ENCODE data around the gene SLC25A38.

Gene SLC25A38

DNA sequence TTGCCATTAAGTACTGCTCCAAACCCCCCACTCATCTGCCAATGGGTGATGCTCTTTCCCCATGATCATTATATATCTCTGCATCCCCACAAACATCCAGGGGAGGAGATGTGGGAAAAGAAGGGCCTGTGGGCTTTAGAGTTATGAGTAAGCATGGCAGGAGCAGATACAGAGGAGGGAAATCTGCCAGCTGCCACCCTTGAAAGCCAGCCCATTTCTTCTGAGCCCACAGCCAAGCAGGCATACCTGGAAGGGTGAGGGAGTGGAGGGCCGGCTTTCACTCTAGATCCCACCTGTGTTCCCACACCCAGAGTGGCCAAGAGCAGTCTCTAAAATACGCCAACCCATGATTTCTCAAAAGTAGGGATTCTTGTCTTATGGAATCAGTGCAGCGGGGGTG is 1.7 kb upstream of the SLC25A38 start:
- H3K9ac ChIP-seq (ENCODE audit: low read depth, low read length, poor library complexity), result no peak overlapping the region
- H4K91ac ChIP-seq (ENCODE audit: low read depth, low read length, poor library complexity), result no peak overlapping the region
- H2BK5ac ChIP-seq (ENCODE audit: low read length), result no peak overlapping the region
- no peak overlapping the region for H3K27ac ChIP-seq (replicated peaks; ENCODE audit: low read length)
- no peak overlapping the region for H3K4ac ChIP-seq (ENCODE audit: low read length)
- no peak overlapping the region for H2BK12ac ChIP-seq (ENCODE audit: low read length)
- H2BK120ac ChIP-seq (ENCODE audit: low read depth, low read length), result no peak overlapping the region
- no peak overlapping the region for H3K14ac ChIP-seq (ENCODE audit: low read length)
- WGBS, 2 donors (ENCODE audit: extremely low coverage in 2 of 2, insufficient read length in 2 of 2, insufficient replicate concordance in 1 of 2), result no CpG with 5 or more reads among the region's 3 CpGs
- no peak overlapping the region for H4K8ac ChIP-seq (ENCODE audit: low read depth, low read length)
- no peak overlapping the region for H2AK5ac ChIP-seq (ENCODE audit: low read depth, low read length)
- H3K18ac ChIP-seq (ENCODE audit: low read length), result no peak overlapping the region
- H3K27me3 ChIP-seq (ENCODE audit: control insufficient read depth in 3 of 3, insufficient read depth in 3 of 3, low read depth in 1 of 3, low read length in 3 of 3), result no peaks in the 10 kb centered on the region
- H3K4me2 ChIP-seq (ENCODE audit: insufficient read depth, low read length, poor library complexity, severe bottlenecking), result no peak overlapping the region
- no peak overlapping the region for H3K4me3 ChIP-seq (ENCODE audit: low read length in 2 of 2)
- no peak overlapping the region for H2BK15ac ChIP-seq (ENCODE audit: low read length)
- H3K4me1 ChIP-seq (ENCODE audit: control insufficient read depth in 2 of 2, insufficient read depth in 1 of 2, low read depth in 1 of 2, low read length in 2 of 2), result peaks cover 0 to 6% of the 10 kb centered on the region in 2 donors
- peaks cover 7% of the 10 kb centered on the region for H3K79me1 ChIP-seq (ENCODE audit: low read depth, low read length)
- no peak overlapping the region for H3K23ac ChIP-seq (ENCODE audit: low read depth, low read length, poor library complexity)
- no peak overlapping the region for H2AFZ ChIP-seq (ENCODE audit: low read length)
- H3K9me3 ChIP-seq (replicated peaks in 1 of 2; ENCODE audit: control insufficient read depth in 2 of 2, insufficient read depth in 1 of 2, low read depth in 1 of 2, low read length in 2 of 2), result no peaks in the 10 kb centered on the region
- peaks cover 0 to 7% of the 10 kb centered on the region in 2 donors for H3K36me3 ChIP-seq (replicated peaks in 1 of 2; ENCODE audit: control insufficient read depth in 2 of 2, insufficient read depth in 2 of 2, low read length in 2 of 2)
- no peak for DNase-seq (ENCODE audit: low spot score)

DNA sequence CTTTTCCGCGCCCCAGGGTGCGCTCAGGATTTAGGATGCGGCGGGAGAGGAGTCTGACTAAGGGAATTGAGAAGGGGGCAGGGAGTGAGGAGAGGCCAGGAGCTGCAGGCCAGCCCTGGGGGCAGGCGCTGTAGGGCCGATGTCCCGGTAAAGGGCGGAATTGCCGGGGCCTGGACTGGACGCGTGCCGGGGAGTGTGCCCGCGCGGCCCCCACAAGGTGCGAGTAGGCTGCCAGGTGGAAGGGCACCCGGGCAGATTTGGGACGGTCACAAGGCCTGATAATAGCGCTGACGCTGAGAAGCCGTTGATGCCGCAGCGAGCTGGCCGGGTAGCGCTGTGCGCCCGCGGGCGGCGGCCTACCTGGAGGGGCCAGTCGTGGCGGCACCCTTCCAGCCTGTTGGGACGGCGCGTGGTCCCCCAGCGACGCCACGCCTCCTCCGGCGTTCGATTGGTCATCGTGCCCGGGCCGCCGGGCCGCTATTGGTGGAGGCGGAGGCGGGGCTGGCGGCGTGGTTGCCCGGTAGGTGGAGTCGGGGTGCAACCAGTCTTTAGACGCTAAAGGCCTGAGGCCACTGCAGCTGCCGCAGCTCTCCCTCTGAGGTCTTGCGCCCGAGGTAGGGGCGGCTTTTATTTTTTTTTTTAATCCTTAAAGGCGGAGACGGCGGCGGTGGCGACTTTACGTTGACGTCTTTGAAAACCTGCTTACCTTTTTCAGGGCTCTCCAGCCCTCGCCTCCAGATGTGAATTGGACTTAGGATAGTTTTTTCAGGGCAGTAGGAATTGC is 903 bp downstream of the SLC25A38 start:
- peak overlapping the region; percentile 96 for H3K18ac ChIP-seq (ENCODE audit: low read length)
- DNase-seq (ENCODE audit: low spot score), result peak; percentile 93
- H3K36me3 ChIP-seq (replicated peaks in 1 of 2; ENCODE audit: control insufficient read depth in 2 of 2, insufficient read depth in 2 of 2, low read length in 2 of 2), result peaks cover 0 to 10% of the 10 kb centered on the region in 2 donors
- peak overlapping the region; percentile 98 for H3K14ac ChIP-seq (ENCODE audit: low read length)
- peaks cover 0 to 3% of the 10 kb centered on the region in 2 donors for H3K4me1 ChIP-seq (ENCODE audit: control insufficient read depth in 2 of 2, insufficient read depth in 1 of 2, low read depth in 1 of 2, low read length in 2 of 2)
- H3K23ac ChIP-seq (ENCODE audit: low read depth, low read length, poor library complexity), result peak overlapping the region; percentile 81
- H2BK12ac ChIP-seq (ENCODE audit: low read length), result no peak overlapping the region
- no peaks in the 10 kb centered on the region for H3K27me3 ChIP-seq (ENCODE audit: control insufficient read depth in 3 of 3, insufficient read depth in 3 of 3, low read depth in 1 of 3, low read length in 3 of 3)
- no peak overlapping the region for H4K8ac ChIP-seq (ENCODE audit: low read depth, low read length)
- no peak overlapping the region for H3K4ac ChIP-seq (ENCODE audit: low read length)
- H3K27ac ChIP-seq (replicated peaks; ENCODE audit: low read length), result peak overlapping the region; percentile 75
- H3K4me2 ChIP-seq (ENCODE audit: insufficient read depth, low read length, poor library complexity, severe bottlenecking), result peak overlapping the region; percentile 86
- peak overlapping the region; percentile 15 for H2AK5ac ChIP-seq (ENCODE audit: low read depth, low read length)
- H2BK120ac ChIP-seq (ENCODE audit: low read depth, low read length), result no peak overlapping the region
- H2AFZ ChIP-seq (ENCODE audit: low read length), result peak overlapping the region; percentile 94
- peaks cover 14% of the 10 kb centered on the region for H3K79me1 ChIP-seq (ENCODE audit: low read depth, low read length)
- H3K9ac ChIP-seq (ENCODE audit: low read depth, low read length, poor library complexity), result peak overlapping the region; percentile 96
- no peaks in the 10 kb centered on the region for H3K9me3 ChIP-seq (replicated peaks in 1 of 2; ENCODE audit: control insufficient read depth in 2 of 2, insufficient read depth in 1 of 2, low read depth in 1 of 2, low read length in 2 of 2)
- H4K91ac ChIP-seq (ENCODE audit: low read depth, low read length, poor library complexity), result no peak overlapping the region
- WGBS, 2 donors (ENCODE audit: extremely low coverage in 2 of 2, insufficient read length in 2 of 2, insufficient replicate concordance in 1 of 2), result no CpG with 5 or more reads among the region's 66 CpGs
- H2BK15ac ChIP-seq (ENCODE audit: low read length), result no peak overlapping the region
- H2BK5ac ChIP-seq (ENCODE audit: low read length), result peak overlapping the region; percentile 78
- H3K4me3 ChIP-seq (ENCODE audit: low read length in 2 of 2), result peak overlapping the region; percentile 77 to 92

DNA sequence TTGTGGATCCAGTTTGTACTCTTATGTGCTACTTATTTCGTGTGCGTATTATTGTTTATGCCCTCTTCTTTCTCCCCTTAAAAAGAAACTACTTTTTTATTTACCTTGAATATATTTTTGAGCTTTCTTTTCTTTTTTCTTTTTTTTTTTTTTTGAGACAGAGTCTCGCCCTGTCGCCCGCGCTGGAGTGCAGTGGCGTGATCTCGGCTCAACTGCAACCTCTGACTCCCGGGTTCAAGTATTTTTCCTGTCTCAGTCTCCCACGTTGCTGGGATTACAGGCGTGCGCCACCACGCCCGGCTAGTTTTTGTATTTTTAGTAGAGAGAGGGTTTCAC is 1.5 kb downstream of the SLC25A38 start:
- H2BK15ac ChIP-seq (ENCODE audit: low read length), result no peak overlapping the region
- no peak overlapping the region for H3K18ac ChIP-seq (ENCODE audit: low read length)
- H3K4me2 ChIP-seq (ENCODE audit: insufficient read depth, low read length, poor library complexity, severe bottlenecking), result peak overlapping the region; percentile 71
- H3K4me1 ChIP-seq (ENCODE audit: control insufficient read depth in 2 of 2, insufficient read depth in 1 of 2, low read depth in 1 of 2, low read length in 2 of 2), result peaks cover 0 to 3% of the 10 kb centered on the region in 2 donors
- no peak overlapping the region for H3K9ac ChIP-seq (ENCODE audit: low read depth, low read length, poor library complexity)
- no peak overlapping the region for H2AK5ac ChIP-seq (ENCODE audit: low read depth, low read length)
- peak overlapping the region; percentile 67 to 77 for H3K4me3 ChIP-seq (ENCODE audit: low read length in 2 of 2)
- no peak overlapping the region for H2BK12ac ChIP-seq (ENCODE audit: low read length)
- no peak overlapping the region for H3K4ac ChIP-seq (ENCODE audit: low read length)
- no peak overlapping the region for H3K14ac ChIP-seq (ENCODE audit: low read length)
- H2BK5ac ChIP-seq (ENCODE audit: low read length), result no peak overlapping the region
- H4K8ac ChIP-seq (ENCODE audit: low read depth, low read length), result no peak overlapping the region
- no peak overlapping the region for H4K91ac ChIP-seq (ENCODE audit: low read depth, low read length, poor library complexity)
- no peak overlapping the region for H2BK120ac ChIP-seq (ENCODE audit: low read depth, low read length)
- no peak overlapping the region for H3K23ac ChIP-seq (ENCODE audit: low read depth, low read length, poor library complexity)
- peaks cover 14% of the 10 kb centered on the region for H3K79me1 ChIP-seq (ENCODE audit: low read depth, low read length)
- DNase-seq (ENCODE audit: low spot score), result no peak
- H3K36me3 ChIP-seq (replicated peaks in 1 of 2; ENCODE audit: control insufficient read depth in 2 of 2, insufficient read depth in 2 of 2, low read length in 2 of 2), result peaks cover 3 to 16% of the 10 kb centered on the region in 2 donors
- WGBS, 2 donors (ENCODE audit: extremely low coverage in 2 of 2, insufficient read length in 2 of 2, insufficient replicate concordance in 1 of 2), result no CpG with 5 or more reads among the region's 14 CpGs
- H3K27ac ChIP-seq (replicated peaks; ENCODE audit: low read length), result no peak overlapping the region
- H3K9me3 ChIP-seq (replicated peaks in 1 of 2; ENCODE audit: control insufficient read depth in 2 of 2, insufficient read depth in 1 of 2, low read depth in 1 of 2, low read length in 2 of 2), result no peaks in the 10 kb centered on the region
- H3K27me3 ChIP-seq (ENCODE audit: control insufficient read depth in 3 of 3, insufficient read depth in 3 of 3, low read depth in 1 of 3, low read length in 3 of 3), result no peaks in the 10 kb centered on the region
- H2AFZ ChIP-seq (ENCODE audit: low read length), result peak overlapping the region; percentile 94

DNA sequence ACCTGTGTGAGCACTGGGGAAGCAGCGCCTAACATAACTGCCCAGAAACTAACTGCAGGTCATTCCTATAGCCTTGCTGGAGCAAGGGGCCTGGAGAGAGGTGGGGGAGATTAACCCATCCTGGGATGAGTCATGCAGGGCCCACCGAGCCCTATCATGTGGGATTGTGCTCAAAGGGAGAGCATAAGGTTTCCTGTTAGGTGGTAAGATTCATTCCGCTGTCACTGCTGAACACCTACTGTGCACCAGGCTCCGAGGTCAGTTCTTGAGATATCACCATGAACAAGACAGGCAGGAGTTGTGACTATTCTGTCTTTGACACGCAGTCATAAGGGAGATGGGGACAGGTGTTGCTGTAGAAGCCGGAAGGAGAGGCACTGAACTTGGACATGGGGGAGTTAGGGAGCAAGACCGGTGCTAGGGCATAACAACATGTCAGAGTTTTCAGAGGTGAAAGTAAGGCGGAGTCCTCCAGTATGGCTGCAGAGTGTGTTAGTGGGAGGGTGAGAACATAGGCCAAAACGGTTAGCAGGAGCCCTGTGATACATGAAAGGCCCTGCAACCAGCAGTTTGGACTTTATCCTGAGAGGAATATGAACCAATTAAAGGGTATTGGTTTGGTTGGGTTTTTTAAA is 2.4 kb downstream of the SLC25A38 start:
- H3K14ac ChIP-seq (ENCODE audit: low read length), result no peak overlapping the region
- H2BK12ac ChIP-seq (ENCODE audit: low read length), result no peak overlapping the region
- no peak overlapping the region for H3K27ac ChIP-seq (replicated peaks; ENCODE audit: low read length)
- H3K27me3 ChIP-seq (ENCODE audit: control insufficient read depth in 3 of 3, insufficient read depth in 3 of 3, low read depth in 1 of 3, low read length in 3 of 3), result no peaks in the 10 kb centered on the region
- H3K9ac ChIP-seq (ENCODE audit: low read depth, low read length, poor library complexity), result peak overlapping the region; percentile 63
- H3K18ac ChIP-seq (ENCODE audit: low read length), result no peak overlapping the region
- H2AK5ac ChIP-seq (ENCODE audit: low read depth, low read length), result no peak overlapping the region
- H3K23ac ChIP-seq (ENCODE audit: low read depth, low read length, poor library complexity), result no peak overlapping the region
- no peak overlapping the region for H4K8ac ChIP-seq (ENCODE audit: low read depth, low read length)
- H2BK120ac ChIP-seq (ENCODE audit: low read depth, low read length), result no peak overlapping the region
- H2AFZ ChIP-seq (ENCODE audit: low read length), result no peak overlapping the region
- no CpG with 5 or more reads among the region's 9 CpGs for WGBS, 2 donors (ENCODE audit: extremely low coverage in 2 of 2, insufficient read length in 2 of 2, insufficient replicate concordance in 1 of 2)
- H3K36me3 ChIP-seq (replicated peaks in 1 of 2; ENCODE audit: control insufficient read depth in 2 of 2, insufficient read depth in 2 of 2, low read length in 2 of 2), result peaks cover 6 to 25% of the 10 kb centered on the region in 2 donors
- H4K91ac ChIP-seq (ENCODE audit: low read depth, low read length, poor library complexity), result no peak overlapping the region
- no peak overlapping the region for H3K4ac ChIP-seq (ENCODE audit: low read length)
- H3K4me1 ChIP-seq (ENCODE audit: control insufficient read depth in 2 of 2, insufficient read depth in 1 of 2, low read depth in 1 of 2, low read length in 2 of 2), result peaks cover 0 to 3% of the 10 kb centered on the region in 2 donors
- H3K79me1 ChIP-seq (ENCODE audit: low read depth, low read length), result peaks cover 14% of the 10 kb centered on the region
- no peak overlapping the region for H3K4me3 ChIP-seq (ENCODE audit: low read length in 2 of 2)
- H3K9me3 ChIP-seq (replicated peaks in 1 of 2; ENCODE audit: control insufficient read depth in 2 of 2, insufficient read depth in 1 of 2, low read depth in 1 of 2, low read length in 2 of 2), result no peaks in the 10 kb centered on the region
- no peak overlapping the region for H3K4me2 ChIP-seq (ENCODE audit: insufficient read depth, low read length, poor library complexity, severe bottlenecking)
- DNase-seq (ENCODE audit: low spot score), result no peak
- no peak overlapping the region for H2BK15ac ChIP-seq (ENCODE audit: low read length)
- H2BK5ac ChIP-seq (ENCODE audit: low read length), result no peak overlapping the region
